ENCODE measurements around the gene FAM181A.
A peak's percentile ranks its signal among the peaks of the same experiment; 100 is the strongest.

FAM181A gene

GRCh38 chr14:93929048-93929535 is 1.9 kb downstream of the FAM181A start:
- DNase-seq (ENCODE audit: low read depth): no peak

GRCh38 chr14:93929657-93930056 is 2.5 kb downstream of the FAM181A start:
- no peak for DNase-seq (ENCODE audit: low read depth)

- no peak for DNase-seq (ENCODE audit: low read depth)
Observed at GRCh38 chr14:93930296-93930988, 3.3 kb downstream of the FAM181A start.

- DNase-seq (ENCODE audit: low read depth): no peak
Observed at GRCh38 chr14:93930989-93931307, 3.8 kb downstream of the FAM181A start.

GRCh38 chr14:93932642-93933041 is 5.5 kb downstream of the FAM181A start:
- DNase-seq (ENCODE audit: low read depth): no peak

- no peak for DNase-seq (ENCODE audit: low read depth)
Observed at GRCh38 chr14:93935213-93935612, 8.1 kb downstream of the FAM181A start.

GRCh38 chr14:93936245-93936644 is 9.1 kb downstream of the FAM181A start:
- DNase-seq (ENCODE audit: low read depth): no peak

GRCh38 chr14:93936926-93937325 is 9.8 kb downstream of the FAM181A start:
- DNase-seq (ENCODE audit: low read depth): no peak

- DNase-seq (ENCODE audit: low read depth): no peak
Observed at GRCh38 chr14:93937519-93937918, 10.4 kb downstream of the FAM181A start.

GRCh38 chr14:93938751-93939303 is 11.7 kb downstream of the FAM181A start:
- no peak for DNase-seq (ENCODE audit: low read depth)

- peak; percentile 89 for DNase-seq (ENCODE audit: low read depth)
Observed at GRCh38 chr14:93939304-93940229, 12.4 kb downstream of the FAM181A start.

- no peak for DNase-seq (ENCODE audit: low read depth)
Observed at GRCh38 chr14:93940437-93940836, 13.3 kb downstream of the FAM181A start.

GRCh38 chr14:93941293-93941910 is 14.3 kb downstream of the FAM181A start:
- no peak for DNase-seq (ENCODE audit: low read depth)

GRCh38 chr14:93943052-93943451 is 15.9 kb downstream of the FAM181A start:
- no peak for DNase-seq (ENCODE audit: low read depth)

GRCh38 chr14:93943930-93944329 is 16.8 kb downstream of the FAM181A start:
- no peak for DNase-seq (ENCODE audit: low read depth)

GRCh38 chr14:93944348-93945069 is 17.4 kb downstream of the FAM181A start:
- no peak for DNase-seq (ENCODE audit: low read depth)

- no peak for DNase-seq (ENCODE audit: low read depth)
Observed at GRCh38 chr14:93945070-93945399, 17.9 kb downstream of the FAM181A start.

- DNase-seq (ENCODE audit: low read depth): no peak
Observed at GRCh38 chr14:93946104-93946503, 19.0 kb downstream of the FAM181A start.

- DNase-seq (ENCODE audit: low read depth): no peak
Observed at GRCh38 chr14:93946541-93947090, 19.5 kb downstream of the FAM181A start.

GRCh38 chr14:93947282-93947681 is 20.1 kb downstream of the FAM181A start:
- no peak for DNase-seq (ENCODE audit: low read depth)

GRCh38 chr14:93949511-93950075 is 22.4 kb downstream of the FAM181A start:
- no peak for DNase-seq (ENCODE audit: low read depth)
